ENCODE results near the gene HES5.

Gene HES5

DNA sequence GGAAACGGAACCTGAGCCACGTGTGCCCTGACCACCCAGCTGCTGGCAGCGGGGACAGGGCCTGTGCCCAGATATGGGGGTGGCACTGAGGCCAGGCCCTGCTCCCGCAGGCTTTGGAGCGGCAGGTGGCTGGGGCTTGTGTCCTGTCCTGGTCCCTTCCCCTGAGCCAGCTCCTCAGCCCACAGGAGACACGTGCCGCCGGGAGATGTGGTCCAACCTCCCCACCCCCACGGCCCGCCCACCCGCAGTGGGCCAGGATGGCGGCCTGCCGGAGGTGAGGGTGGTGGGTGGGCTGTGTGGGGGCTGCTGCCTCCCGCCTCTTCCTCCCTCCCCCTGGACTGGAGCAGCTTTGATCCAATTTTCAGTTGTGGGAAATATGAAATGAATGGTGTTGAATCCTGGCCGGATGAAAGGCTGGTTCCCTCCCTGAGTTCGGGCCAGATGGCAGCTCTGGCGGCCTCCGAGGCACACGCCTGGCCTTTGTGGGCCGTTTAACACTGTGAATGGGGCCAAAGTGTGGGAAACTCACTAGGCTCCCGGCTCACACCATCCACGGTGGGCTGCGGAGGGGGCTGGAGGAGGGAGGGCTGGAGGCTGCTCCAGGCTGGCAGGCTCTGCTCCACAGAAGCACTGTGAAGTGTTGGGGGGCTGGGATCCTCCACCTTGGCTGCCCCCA is 2.6 kb upstream of the HES5 start:
- no peak for TF ChIP-seq CTCF (IDR thresholded peaks at IDR 0.05; ENCODE audit: insufficient read depth, low read length, missing control alignments)
- CTCF ChIA-PET, result interaction anchor here (1.1 to 6.6 kb wide), 5 partner anchors 11 to 891 kb away, joined by 3 to 47 read pairs (median 5); partner anchors contain the start of gene FAAP20
- DNase-seq (ENCODE audit: low read depth, low spot score), result no peak
- POLR2A ChIA-PET, result interaction anchor here (1.0 to 1.4 kb wide), 3 partner anchors 11 to 83 kb away, joined by 3 to 4 read pairs (median 3); no protein-coding TSS in a partner anchor
- no peak overlapping the region for H3K4me3 ChIP-seq (ENCODE audit: low read depth, low read length)

- ChIA-PET POLR2A (no interaction called here), CTCF (interaction anchor here (6.6 kb wide), 1 partner anchor 17 kb away, joined by 47 read pairs; no protein-coding TSS in a partner anchor)
- no peak for DNase-seq (ENCODE audit: low read depth, low spot score)
- no peak for TF ChIP-seq CTCF (IDR thresholded peaks at IDR 0.05; ENCODE audit: insufficient read depth, low read length, missing control alignments)
- no peak overlapping the region for H3K4me3 ChIP-seq (ENCODE audit: low read depth, low read length)
Observed at GRCh38 chr1:2530513-2531361, 674 bp upstream of the HES5 start.

DNA sequence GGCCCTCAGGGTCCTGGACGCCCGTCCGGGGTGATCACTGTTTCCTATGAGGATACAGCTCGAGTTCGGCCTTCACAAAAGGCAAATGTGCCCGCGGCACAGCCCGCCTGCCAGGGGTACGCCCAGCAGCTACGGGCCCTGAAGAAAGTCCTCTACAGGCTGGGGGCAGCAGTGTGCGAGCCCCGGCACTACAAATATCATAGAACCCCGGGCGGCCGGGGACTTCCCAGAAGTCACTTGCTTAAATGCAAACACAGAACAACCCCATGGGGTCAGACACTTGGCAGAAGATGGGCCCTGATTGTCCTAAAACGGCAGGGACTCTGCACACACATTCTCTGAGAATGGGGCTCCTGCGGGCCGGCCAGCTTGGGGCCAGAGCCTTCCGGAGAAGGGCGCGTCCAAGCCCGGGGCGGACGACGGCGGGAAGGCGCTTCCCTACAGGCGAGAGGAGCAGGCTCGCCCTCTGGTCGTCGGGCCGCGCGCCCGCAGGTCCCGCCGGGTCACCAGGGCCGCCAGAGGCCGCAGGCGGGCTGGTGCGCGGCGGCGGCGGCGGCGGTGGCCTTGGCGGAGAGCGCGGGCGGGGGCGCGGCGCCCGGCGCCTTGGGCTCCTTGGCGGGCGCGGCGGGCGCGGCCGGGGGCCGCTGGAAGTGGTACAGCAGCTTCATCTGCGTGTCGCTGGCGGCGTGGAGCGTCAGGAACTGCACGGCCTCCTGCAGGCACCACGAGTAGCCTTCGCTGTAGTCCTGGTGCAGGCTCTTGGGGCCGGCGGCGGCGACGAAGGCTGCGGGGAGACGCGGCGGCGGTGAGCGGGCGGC is 888 bp downstream of the HES5 start:
- no peak for DNase-seq (ENCODE audit: low read depth, low spot score)
- POLR2A ChIA-PET, result no interaction called here
- no peak overlapping the region for H3K4me3 ChIP-seq (ENCODE audit: low read depth, low read length)
- no peak for TF ChIP-seq CTCF (IDR thresholded peaks at IDR 0.05; ENCODE audit: insufficient read depth, low read length, missing control alignments)
- CTCF ChIA-PET, result interaction anchor here (0.8 to 6.6 kb wide), 4 partner anchors 16 to 77 kb away, joined by 3 to 47 read pairs (median 4); no protein-coding TSS in a partner anchor

DNA sequence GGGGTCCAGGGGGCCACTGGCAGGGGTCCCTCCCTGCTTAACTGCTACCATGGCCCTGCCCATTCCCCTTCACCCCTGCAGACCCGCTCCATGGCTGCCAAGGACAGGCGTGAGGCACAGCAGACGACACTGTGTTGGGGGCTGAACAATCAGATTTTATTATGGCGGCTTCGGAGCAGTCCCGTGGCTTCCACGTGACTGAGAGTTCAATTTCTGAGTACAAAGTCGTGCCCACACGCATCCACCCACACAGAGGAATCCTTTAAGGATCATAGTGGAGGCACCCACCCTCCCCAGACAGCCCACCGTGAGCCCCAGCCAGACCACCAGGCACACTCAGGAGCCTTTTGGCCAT is 1.5 kb downstream of the HES5 start:
- ChIA-PET CTCF (interaction anchor here (1.1 to 1.2 kb wide), 2 partner anchors 17 to 20 kb away, joined by 4 to 5 read pairs; no protein-coding TSS in a partner anchor), POLR2A (no interaction called here)
- DNase-seq (ENCODE audit: low read depth, low spot score), result no peak
- no peak overlapping the region for H3K4me3 ChIP-seq (ENCODE audit: low read depth, low read length)
- TF ChIP-seq CTCF (IDR thresholded peaks at IDR 0.05; ENCODE audit: insufficient read depth, low read length, missing control alignments), result no peak

DNA sequence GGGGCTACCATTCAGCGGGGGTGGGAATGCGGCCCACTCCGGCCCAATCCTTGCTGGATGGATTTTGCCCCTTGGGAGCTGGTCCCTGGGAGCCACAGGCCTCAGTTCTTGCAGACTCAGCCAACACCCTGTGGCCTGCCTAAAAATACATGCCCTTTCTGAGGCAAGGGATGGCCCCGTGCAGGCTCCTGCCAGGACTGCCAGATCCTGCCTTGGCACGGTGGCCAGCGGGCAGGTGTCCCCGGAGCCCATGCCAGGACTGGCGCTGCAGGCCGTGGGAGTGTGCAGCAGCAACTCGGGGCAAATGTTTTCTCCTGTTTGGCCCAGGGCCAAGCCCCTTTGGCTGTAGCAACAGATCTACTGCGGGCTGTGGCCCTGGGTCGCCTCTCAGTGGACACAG is 2.0 kb downstream of the HES5 start:
- no peak for DNase-seq (ENCODE audit: low read depth, low spot score)
- ChIA-PET CTCF (interaction anchor here (1.2 to 4.6 kb wide), 2 partner anchors 20 kb away, joined by 4 to 24 read pairs; no protein-coding TSS in a partner anchor), POLR2A (no interaction called here)
- no peak overlapping the region for H3K4me3 ChIP-seq (ENCODE audit: low read depth, low read length)
- TF ChIP-seq CTCF (IDR thresholded peaks at IDR 0.05; ENCODE audit: insufficient read depth, low read length, missing control alignments), result no peak

Data from AG04449 (cell line).